ENCODE measurements around the gene LYRM9.
"Not testable (repeated sequence)": the region's sequence is repeated elsewhere in the genome, so short reads cannot be mapped to it uniquely, and the experiment has no call there.

Gene LYRM9

DNA sequence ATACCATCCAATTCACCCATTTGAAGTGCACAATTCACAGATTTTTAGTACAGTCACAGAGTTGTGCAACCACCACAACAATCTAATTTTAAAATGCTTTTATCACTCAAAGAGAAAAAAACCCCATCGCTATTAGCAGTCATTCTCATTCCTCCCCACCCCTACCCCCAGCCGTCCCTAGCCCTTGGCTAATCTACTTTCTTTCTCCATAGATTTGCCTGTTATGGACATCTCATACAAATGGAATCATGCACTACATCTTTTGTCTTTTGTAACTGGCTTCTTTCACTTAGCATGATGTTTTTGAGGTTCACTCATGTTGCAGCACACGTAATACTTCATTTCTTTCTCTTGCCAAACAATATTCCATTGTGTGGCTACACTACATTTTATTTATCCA is 20.4 kb downstream of the LYRM9 start:
- DNase-seq, result no peak

DNA sequence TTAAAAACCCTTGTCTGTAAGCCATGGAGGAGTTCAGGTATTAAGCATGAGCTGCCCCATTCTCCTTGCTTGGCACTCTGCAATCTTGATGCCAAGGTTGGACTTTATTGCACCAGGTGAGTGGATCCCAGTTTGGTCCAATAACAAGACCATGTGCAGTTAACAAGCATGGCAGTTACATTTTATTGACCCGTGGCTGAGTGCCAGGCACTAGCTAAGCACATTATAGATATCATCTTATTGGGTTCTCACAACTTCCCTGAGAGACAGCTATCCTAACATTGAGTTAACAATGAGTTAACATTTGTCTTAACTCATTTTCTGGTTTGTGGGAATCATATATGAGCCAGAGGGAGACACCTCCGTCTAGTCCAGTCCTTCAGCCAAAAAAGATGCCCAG is 21.8 kb downstream of the LYRM9 start:
- DNase-seq, result no peak

DNA sequence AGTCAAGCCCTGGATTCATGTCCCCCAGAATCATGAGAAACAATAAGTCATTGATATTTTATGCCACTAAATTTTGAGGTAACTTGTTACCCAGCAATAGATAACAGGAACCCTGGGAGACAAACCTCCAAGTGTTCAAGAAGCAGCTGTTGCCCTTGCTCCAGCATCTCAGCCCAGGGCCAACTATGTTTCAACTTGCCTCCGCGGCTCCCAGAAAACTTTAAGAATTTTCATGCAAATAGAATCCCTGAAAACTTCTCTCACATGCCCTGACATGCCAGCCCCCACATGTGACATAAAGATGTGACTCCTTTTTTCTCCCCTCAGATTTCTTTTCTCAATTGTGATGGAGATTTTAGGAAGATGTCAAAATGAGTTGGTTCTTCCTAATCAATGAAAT is 22.8 kb downstream of the LYRM9 start:
- DNase-seq, result no peak

DNA sequence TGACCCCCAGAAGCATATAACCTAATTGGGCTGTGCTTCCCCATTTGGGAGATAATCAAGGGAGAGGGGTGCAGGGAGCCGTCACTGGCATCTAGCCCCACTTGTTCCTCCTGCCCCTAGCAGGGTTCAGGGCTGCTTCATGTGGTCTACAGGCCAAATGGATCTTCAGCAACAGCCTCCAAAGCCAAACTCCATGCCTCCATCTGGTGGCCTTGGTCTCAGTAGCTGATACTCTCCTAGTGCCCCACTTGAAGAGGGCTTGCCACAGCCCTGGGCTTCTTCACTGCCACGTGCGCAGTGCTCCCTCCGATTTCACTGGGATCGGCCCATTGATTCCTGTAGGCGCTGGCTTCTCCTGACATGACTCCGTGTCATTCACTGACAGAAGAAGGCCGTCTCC is 24.6 kb downstream of the LYRM9 start:
- no peak for DNase-seq

DNA sequence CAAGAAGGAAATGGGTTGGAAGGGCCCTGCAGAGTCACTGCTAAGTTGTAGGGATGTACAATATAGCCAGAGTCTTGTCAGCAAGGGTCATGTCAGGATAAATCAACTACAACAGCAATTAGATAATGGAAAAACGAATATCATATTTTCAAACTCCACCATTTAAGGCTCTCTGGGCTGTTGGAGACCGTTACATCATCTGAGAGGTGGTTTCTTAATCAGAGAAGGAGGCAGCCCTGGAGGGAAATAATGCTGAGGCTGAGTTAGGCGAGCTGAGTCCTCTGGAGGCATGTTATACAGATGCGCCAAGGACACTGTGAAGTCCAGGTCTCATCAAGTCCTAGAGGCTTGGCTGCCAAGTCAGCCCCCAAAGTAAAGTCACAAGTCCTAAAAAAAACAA is 30.3 kb downstream of the LYRM9 start:
- no peak for DNase-seq

DNA sequence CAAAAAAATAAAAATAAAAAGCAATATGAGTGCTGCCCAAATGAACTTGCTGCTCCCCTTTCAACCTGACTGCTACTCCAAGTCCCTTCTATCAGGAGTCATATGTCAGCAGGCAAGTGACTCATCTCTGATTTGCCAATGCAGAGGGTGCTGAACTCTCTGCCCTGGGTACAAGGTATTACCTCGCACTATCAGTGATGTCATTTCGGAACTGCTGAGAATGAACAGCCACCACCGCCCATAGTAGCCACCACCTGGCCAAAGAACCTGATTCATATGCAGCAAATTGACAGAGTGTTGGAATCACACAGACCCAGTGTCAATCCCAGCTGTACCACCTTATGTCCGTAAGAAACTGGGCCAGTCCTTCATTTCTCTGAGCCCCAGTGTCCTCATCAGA is 31.2 kb downstream of the LYRM9 start:
- DNase-seq, result no peak

DNA sequence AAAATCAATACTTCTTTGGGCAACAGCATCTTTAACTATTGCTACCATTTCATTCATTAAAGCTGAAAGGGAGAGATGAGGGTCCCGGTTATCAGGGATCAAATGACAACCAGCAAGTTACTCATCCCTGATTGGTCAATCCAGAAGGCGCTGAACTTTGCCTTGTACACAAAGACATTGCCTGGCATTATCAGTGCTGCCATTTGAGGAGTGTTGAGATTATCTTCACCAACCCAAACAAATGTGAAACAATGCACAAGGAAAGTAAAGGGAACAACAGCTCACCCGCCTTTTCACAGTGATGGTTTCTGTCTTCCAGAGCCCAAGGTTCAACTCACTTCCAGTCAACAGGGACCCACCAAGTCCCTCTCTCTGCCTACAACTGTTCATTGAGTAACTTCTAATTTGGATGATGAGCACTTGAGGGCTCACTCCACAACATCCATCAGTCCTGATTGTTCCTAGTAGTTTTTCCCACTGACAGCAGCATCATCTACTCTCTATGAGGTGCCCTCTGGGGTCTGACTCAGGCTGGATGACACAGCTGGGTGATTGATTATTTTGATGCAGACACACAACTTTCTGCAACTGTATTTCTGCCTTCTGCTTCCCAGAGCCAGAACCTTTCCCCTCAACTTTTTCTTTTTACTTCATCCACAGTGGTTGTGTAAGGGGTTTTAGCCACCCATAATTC is 32.0 kb downstream of the LYRM9 start:
- no peak for DNase-seq

DNA sequence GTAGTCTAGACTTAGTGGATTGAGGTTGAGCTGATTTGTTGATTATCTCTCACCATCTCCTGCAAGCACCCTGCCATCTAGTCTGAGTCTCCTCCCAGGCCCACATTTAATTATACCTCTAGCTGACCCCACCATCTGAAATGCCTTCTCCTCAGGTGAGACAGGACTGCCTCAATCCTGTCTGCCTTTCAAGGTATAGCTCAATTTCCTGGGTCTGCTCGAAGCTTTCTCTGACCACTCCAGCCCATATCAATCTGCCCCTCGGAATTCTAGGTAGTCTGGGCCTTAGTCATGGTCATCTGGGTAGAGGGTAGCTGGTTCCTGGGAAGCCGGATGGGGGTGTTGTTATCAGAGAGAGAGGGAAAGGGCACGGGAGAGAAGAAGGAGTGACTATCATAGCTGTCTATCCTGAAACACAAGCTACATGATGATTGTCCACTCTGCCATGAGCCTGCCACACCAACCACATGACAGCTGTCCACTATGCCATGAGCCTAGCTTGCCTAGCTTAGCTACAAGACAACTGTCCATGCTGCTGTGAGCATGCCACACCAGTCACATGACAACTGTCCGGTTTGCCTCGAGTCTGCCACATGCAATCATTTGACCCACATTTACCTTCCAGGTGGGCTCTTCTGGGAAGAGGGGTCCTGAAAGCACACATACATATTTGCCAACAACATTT is 34.4 kb downstream of the LYRM9 start:
- DNase-seq, result no peak

DNA sequence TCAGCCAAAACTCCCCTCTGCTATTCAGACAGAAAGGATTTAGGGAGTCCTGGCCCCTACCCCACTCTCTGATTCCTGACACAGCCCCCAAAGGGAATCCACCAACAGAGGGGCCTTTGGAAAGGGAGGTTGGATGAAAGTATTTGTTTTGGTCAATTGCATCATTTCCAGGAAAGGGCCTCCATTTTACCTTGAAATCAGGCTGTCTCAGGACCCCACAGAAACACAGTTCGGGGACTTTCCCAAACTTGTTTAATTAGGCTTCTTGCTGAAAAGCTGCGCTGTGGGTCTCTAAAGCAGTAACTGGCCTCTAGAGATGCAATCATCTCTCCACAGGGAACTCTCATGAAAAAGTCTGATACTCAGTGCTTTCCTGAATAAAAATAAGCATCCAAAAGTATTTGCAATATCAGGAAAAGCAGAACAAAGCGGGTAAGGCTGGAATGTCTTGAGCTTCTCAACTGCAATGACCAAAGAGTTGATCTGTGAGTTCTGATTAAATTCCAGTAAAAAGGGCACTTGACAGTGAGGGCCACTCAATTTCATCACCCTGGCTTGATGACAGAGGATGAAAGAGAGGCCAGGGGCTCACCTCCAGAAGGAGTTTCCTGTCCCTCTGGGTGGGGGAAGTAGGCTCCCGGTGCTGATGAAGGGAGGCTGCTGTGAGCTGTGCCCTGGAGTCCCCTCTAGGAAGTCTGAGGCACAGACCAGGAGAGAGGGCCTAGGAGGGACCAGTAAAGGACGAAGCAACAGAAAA is 36.3 kb downstream of the LYRM9 start:
- DNase-seq, result peak in 1 of 3 experiments; percentile 6

DNA sequence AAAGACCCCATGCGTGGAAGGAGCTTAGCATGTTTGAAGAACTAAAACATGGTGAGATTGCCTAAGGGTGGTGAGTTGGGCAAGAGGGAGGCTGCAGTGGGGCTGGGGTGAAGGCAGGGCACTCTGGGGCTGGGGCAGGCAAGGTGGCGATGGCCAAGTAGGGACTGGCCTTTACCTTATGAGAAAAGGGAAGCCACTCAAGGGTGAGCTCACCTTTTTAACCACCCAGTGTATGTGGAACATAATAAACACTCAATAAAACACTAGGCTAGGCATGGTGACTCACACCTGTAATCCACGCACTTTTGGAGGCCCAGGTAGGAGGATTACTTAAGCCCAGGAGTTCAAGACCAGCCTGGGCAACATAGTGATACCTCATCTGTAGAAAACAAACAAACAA is 37.7 kb downstream of the LYRM9 start:
- DNase-seq, result no peak

DNA sequence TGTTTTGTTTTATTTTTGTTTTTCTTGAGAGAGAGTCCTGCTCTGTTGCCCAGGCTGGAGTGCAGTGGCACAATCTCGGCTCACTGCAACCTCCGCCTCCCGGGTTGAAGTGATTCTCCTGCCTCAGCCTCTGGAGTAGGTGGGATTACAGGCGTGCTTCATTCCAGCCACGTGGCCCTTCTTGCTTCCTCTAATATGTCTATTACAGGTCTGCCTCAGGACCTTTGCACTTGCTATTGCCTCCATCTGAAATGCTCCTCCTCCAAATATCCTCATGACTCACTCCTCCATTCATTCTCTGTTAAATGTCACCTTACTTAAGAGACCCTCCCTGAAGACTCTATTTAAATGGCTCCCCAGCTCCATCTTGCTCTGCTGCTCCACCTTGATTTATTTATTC is 39.0 kb downstream of the LYRM9 start:
- no peak for DNase-seq

DNA sequence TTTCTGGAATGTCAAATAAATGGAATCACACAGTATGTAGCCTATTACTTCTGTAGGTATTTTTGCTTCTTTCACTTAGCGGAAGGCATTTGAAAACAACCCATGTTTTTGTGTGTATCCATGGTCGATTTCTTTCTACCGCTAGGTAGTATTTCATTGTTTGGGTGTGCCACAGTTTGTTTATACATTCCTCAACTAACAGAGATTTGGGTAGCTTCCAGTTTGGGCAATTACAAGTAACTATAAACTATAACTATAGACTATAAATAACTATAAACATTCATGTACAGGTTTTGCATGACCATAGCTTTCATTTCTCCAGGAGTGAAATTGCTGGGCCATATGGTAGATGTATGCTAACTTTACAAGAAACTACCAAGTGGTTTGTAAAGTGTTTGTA is 40.1 kb downstream of the LYRM9 start:
- no peak for DNase-seq

DNA sequence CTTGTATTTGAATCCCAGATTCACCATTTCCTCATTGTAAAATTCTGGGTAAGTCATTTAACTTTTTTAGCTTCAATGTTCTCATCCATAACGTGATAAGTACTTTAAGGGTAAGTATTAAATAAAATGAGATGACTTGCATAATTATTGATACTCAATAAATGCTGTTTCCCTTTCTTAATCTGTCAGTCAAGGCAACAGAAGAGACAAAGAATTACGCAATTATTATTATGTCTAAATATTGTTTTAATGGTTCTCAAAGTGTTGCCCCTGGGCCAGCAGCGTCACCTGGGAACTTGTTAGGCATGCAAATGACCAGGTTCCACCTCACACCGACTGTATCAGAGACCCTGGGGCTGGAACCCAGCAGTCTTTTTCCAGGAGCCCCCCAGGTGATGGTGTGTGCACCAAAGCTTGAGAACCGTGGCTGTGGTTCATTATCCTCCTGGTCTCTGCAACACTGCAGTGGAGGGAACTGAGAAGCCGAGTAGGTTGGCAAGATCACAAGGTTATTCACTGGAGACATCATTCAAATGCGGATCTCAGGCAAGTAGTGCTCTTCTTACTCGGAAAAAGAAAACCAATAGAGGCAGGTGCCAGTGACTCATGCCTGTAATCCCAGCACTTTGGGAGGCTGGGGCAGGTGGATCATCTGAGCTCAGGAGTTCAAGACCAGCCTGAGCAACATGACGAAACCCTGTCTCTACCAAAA is 43.5 kb downstream of the LYRM9 start:
- no peak for DNase-seq

DNA sequence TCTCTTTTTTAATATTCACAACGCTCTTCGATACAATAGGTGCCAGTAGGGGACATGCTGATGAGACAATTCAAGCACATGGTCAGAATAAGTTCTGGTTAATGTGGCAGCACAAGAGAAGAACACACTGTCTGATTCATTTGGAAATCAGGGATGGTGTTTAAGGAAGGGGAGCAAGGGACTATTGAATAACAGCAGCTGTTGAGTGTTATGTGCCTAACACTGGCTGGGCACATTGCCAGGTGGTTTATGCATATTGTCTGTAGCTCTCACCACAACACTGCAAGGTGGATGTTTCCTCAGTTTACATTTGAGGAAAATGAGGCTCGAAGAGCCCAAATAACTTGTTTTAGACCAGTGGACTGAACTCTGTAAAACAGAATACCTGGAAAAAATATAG is 44.2 kb downstream of the LYRM9 start:
- DNase-seq, result peak; percentile 21 to 74 (median 48)

DNA sequence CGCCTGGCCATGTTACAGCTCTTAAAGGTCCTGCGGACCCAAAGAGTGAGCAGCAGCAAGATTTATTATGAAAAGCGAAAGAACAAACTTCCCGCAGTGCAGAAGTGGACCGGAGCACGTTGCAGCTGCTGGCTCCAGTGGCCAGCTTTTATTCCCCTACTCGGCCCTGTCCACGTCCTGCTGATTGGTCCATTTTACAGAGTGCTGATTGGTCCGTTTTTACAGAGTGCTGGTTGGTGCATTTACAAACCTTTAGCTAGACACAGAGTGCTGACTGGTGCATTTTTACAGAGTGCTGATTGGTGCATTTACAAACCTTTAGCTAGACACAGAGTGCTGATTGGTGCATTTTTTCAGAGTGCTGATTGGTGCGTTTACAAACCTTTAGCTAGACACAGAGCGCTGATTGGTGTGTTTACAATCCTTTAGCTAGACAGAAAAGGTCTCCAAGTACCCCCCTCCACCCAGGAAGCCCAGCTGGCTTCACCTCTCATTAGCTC is 46.3 kb downstream of the LYRM9 start:
- not testable (repeated sequence) for DNase-seq

DNA sequence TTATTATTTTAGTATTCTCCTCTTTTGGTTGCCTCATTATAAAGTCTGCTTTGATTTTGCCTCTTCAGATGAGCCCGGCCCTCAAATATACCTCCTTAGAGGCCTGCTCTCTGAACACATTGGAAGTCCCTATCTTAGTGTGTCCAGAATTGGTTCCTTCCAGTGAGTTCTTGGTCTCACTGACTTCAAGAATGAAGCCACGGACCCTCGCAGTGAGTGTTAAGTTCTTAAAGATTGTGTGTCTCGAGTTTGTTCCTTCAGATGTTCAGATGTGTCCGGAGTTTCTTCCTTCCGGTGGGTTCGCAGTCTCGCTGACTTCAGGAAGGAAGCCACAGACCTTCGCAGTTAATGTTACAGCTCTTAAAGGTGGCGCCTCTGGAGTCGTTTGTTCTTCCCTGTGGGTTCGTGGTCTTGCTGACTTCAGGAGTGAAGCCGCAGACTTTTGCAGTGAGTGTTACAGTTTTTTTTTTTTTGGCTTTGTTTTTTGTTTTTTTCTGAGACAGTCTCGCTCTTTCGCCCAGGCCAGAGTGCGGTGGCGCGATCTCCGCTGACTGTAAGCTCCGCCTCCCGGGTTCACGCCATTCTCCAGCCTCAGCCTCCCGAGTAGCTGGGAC is 47.0 kb downstream of the LYRM9 start:
- no peak for DNase-seq

DNA sequence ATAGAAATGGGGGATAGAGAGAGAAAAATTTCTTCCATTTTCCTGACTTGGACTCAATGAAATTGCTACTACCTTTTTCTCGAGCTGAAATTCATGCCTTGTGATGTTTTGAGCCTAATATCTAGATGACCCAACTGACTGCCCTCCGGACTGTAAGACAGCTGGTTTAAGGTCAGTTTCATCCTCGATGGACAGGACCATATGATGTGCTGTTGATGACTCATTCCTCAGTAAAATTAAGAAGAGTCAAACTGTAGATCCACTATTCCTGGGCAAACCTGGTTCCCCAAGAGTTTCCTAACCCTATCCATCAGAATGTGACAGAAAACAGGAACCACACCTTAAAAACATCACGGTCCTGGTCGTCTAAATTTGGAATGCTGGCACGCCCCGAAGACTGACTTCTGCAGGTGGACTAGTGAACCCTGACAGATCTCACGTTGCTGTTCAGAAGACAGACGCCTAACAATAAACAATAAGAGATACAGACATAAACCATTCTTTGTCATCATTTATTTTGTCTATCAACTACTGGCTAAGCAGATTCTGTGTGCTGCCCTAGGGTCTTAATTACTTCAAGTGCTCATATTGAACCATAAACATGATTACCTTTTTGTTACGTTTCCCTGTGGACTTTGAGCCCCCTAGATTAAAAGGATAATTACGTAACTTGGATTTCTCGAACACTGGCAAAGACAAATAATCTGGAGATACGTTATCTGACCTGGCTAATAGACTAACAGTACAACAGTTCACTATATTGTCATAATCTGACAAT is 47.7 kb downstream of the LYRM9 start:
- DNase-seq, result no peak

DNA sequence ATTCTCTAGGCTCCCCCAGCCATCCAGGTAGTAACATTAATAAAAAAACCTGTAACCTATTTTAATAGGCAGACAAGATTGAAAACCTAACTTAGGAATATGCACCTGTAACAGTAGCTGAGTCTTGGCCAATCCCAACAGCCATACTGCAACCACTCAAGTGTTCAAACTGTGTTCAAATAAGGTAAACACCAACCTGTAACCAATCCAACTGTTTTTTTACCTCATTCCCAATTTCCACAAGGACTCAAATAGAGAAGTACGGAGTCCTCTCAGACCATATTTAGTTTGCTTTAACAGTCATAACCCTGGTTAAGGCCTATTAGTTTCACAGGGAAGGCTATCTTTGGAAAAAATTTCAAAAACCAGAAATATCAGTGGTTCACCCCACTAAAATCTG is 52.5 kb downstream of the LYRM9 start:
- no peak for DNase-seq

DNA sequence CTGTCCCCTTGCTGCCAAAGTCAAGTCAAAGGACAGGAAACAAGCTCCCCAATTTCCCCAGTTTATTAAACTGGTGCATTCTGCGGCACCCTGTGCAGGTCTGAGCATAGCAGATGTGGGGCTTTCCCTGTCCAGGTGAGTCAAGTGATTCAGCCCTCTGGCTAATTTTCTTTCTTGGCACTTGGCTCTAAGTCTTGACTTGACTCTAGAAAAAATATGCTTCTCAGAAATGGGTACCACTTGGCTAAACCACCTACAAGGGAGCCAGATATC is 52.8 kb downstream of the LYRM9 start:
- not testable (repeated sequence) for DNase-seq

DNA sequence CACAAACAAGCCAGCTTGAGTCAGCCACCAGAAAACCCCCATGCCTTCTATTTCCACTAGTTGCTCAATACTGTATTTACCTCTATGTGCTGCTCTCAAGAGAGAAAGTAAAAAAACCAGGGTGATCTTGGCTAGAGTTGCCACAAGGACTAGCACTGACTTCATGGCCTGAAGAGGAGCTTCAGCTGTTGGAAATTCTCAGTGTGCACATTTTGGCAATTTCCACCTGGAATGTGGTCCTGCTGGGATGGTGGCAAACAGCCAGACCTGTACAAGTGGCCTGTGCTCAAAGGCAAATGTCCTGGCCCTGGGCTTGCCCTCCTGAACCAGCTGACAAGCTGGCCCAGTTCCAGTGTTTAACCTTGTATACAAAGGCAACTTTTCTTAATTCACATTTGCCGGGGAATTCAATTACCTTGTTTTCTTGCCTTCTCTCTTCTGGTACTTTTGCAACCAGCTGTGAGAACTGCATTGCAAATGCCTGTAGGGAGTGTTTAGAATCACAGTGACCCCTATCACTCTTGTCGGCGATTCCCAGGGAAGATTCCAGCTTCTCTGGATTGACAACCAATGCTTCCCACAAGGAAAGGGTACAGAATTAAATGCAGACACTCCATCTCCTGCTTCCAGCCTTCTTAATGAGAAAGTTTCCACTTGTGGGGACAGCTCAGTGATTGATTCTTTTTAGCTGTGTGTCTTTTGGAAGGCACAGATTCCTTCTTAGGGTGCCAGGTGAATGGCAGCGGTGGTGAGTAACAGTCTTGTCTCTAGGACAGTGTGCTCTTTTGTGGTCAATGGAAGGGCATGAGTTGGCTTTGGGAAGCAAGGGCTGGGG is 53.4 kb downstream of the LYRM9 start:
- DNase-seq, result not testable (repeated sequence)

DNA sequence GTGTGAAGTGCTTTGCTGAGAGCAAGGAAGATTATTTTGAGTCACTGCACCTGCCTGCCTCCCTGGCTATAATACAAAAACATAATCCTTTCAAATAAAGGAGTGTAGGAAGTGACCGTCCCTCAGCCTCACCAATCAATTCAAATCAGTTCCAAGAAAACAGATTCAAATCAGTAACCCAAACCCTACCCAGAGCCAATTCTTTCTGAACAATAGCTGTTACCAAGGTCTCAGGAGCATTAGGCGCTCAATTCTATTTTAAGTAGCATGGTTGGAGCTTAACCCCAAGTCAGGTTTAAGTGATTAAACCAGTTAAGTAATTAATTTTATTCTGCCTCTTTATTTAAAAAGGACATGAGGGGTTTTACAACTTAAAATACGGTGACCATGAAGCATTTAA is 54.6 kb downstream of the LYRM9 start:
- DNase-seq, result peak in 1 of 3 experiments; percentile 53

Measured in NCI-H1417 (cell line).